Activated CD8-positive, alpha-beta T cell treated with anti-CD3 and anti-CD28 coated beads for 36 hours (primary cell): Measurements from ENCODE around the gene EPB41. TPM values are rescaled to one million over a fixed set of nuclear protein-coding genes. Genes with fewer than 3 reads are reported as not detected.

Source experiments
- ATAC-seq: fragments of 200-7000 bp; cut with Tn5 transposase; one replicate; pipeline ENCODE4 v1.10.0; 2021; ENCODE audit warnings: mild to moderate bottlenecking, moderate library complexity
- CTCF ChIA-PET: fragments of 350-600 bp; sonication (Branson Sonifier 250); formaldehyde crosslinking; loops from one replicate; lab custom pipeline; 2021; ENCODE audit warnings: antibody characterized with exemption; lab: Charles Lee
- POLR2A ChIA-PET: fragments of 350-600 bp; sonication (Branson Sonifier 250); formaldehyde crosslinking; loops from one replicate; lab custom pipeline; 2021; ENCODE audit warnings: antibody characterized with exemption; lab: Charles Lee
- DNase-seq: peaks from one replicate; pipeline ENCODE4 v3.0.0-alpha.2; 2020
- H3K27ac Mint-ChIP-seq: one replicate; pipeline ENCODE4 v1.8.0; 2021; ENCODE audit warnings: mild to moderate bottlenecking, mixed read lengths
- H3K27me3 Mint-ChIP-seq: one replicate; pipeline ENCODE4 v1.8.0; 2021; ENCODE audit warnings: mixed read lengths
- H3K36me3 Mint-ChIP-seq: one replicate; pipeline ENCODE4 v1.8.0; 2021; ENCODE audit warnings: low read depth, mixed read lengths
- H3K4me1 Mint-ChIP-seq: one replicate; pipeline ENCODE4 v1.8.0; 2021; ENCODE audit warnings: low read depth, mixed read lengths
- H3K4me3 Mint-ChIP-seq: one replicate; pipeline ENCODE4 v1.8.0; 2021; ENCODE audit warnings: mild to moderate bottlenecking, moderate library complexity, mixed read lengths
- H3K9me3 Mint-ChIP-seq: one replicate; pipeline ENCODE4 v1.8.0; 2021; ENCODE audit warnings: mixed read lengths
- intact Hi-C: fragments of 100-400 bp; cut with micrococcal nuclease; formaldehyde crosslinking; loops from one replicate; pipeline ENCODE4 v1.10.0; 2022
- total RNA-seq, 2 experiments: library from RNA; stranded (reverse); gene quantifications; one replicate each; pipeline ENCODE4 v1.2.3, GENCODE V29; 2021
- TF ChIP-seq, protein P1 (sequence below): fragments of 200-600 bp; IDR thresholded peaks from one replicate; pipeline ENCODE4 v1.8.0; 2022; ENCODE audit warnings: antibody characterized with exemption, mild to moderate bottlenecking

Gene EPB41
- total RNA-seq, 2 experiments from 2014 or later: 74.9 to 80.3 TPM

DNA sequence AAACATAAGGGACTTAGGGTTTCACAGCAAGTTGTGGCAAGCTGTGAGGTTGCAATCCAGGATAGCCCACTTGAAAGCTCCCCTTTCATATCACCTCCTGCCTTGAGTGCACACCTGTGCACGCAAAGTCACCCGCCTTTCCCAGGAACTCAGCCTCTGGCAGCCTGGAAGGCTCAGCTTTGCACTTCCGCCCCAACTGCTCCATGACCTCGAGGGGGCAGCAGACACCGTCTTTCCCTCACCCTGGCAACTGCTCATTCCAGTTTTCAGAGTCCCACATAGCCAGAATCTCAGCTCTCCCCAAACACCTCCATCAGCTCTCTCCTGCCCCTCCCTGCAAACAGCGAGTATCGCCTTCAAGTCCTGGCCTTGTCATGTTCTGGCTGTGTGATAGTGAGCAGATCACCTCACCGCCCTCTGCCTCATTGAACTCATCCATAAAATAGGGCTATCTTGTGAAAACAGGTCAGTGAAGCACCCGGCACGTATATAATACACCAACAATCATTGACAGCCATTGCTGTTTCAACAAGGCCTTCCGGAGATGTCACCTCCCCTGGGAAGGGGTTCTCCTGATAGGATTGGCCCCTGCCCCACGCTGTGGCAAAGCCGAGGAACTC, 32.2 kb upstream of the EPB41 start:
- ChIA-PET CTCF (interaction anchor here (0.6 to 13.1 kb wide), 60 partner anchors 9 to 528 kb away, joined by 3 to 465 read pairs (median 4); partner anchors contain the start of genes EPB41, SRSF4, TMEM200B and YTHDF2), POLR2A (interaction anchor here (0.7 to 1.4 kb wide), 5 partner anchors 9 to 315 kb away, joined by 3 to 4 read pairs (median 3); partner anchors contain the start of gene EPB41)
- ATAC-seq: peak; percentile 11
- Mint-ChIP-seq H3K4me1 (peaks cover 35% of the 10 kb centered on the region), H3K27ac (peak overlapping the region; percentile 1), H3K4me3 (no peak overlapping the region), H3K9me3 (no peaks in the 10 kb centered on the region), H3K27me3 (no peaks in the 10 kb centered on the region), H3K36me3 (no peaks in the 10 kb centered on the region)
- intact Hi-C loops: loop anchor here (2.0 to 5.0 kb wide), 4 partner anchors 153 to 321 kb away; partner anchors contain the start of genes SRSF4 and TMEM200B
- TF ChIP-seq, protein P1, sequence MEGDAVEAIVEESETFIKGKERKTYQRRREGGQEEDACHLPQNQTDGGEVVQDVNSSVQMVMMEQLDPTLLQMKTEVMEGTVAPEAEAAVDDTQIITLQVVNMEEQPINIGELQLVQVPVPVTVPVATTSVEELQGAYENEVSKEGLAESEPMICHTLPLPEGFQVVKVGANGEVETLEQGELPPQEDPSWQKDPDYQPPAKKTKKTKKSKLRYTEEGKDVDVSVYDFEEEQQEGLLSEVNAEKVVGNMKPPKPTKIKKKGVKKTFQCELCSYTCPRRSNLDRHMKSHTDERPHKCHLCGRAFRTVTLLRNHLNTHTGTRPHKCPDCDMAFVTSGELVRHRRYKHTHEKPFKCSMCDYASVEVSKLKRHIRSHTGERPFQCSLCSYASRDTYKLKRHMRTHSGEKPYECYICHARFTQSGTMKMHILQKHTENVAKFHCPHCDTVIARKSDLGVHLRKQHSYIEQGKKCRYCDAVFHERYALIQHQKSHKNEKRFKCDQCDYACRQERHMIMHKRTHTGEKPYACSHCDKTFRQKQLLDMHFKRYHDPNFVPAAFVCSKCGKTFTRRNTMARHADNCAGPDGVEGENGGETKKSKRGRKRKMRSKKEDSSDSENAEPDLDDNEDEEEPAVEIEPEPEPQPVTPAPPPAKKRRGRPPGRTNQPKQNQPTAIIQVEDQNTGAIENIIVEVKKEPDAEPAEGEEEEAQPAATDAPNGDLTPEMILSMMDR: peak; percentile 91
- peak; percentile 85 for DNase-seq

DNA sequence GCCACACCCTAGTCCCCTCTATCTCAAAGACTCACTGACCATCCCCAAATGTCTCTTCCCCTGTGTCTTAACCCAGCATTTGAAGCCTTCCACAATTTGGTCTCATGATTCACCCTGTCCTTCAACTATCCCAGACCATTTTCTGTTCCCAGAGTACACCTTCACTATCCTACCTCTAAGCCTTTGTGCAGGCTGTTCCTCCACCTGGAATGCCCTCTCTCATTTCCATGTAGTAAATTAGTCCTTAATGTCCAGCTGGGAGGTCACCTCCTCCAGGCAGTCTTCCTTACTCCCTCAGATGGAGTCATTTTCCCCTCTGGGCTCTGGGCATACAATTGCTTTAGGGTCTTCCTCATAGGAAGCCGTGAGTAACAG, 31.1 kb upstream of the EPB41 start:
- H3K9me3 Mint-ChIP-seq: no peaks in the 10 kb centered on the region
- no peaks in the 10 kb centered on the region for H3K27me3 Mint-ChIP-seq
- ATAC-seq (no peak), DNase-seq (no peak)
- H3K4me1 Mint-ChIP-seq: peaks cover 40% of the 10 kb centered on the region
- POLR2A ChIA-PET: interaction anchor here (1.5 kb wide), 1 partner anchor 13 kb away, joined by 4 read pairs; no protein-coding TSS in a partner anchor
- intact Hi-C loops: loop anchor here (2.0 to 5.0 kb wide), 4 partner anchors 152 to 320 kb away; partner anchors contain the start of genes SRSF4 and TMEM200B
- no peaks in the 10 kb centered on the region for H3K36me3 Mint-ChIP-seq
- peak overlapping the region; percentile 6 for H3K27ac Mint-ChIP-seq
- CTCF ChIA-PET: interaction anchor here (1.0 to 13.1 kb wide), 7 partner anchors 30 to 319 kb away, joined by 4 to 465 read pairs (median 9); partner anchors contain the start of gene EPB41
- no peak overlapping the region for H3K4me3 Mint-ChIP-seq
- TF ChIP-seq, protein P1: no peak

DNA sequence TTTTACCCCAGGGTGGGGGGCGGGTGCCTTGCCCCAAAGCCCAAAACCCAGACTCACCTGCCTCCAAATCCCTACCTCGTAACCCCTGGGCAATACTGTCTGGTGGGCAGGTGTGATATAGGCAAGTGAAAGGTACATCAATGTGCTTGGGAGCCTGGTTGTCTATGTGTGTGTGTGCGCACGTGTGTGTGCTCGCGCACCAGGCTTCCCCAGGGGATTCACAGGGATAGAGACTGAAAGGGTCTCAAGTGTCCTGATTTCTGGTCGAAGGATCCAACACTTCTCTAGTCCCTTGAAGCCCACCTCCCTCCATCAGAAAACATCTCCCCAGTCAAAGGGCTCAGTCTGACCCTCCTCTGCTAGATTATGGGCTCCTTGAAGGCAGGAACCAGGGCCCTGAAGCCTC, 28.9 kb upstream of the EPB41 start:
- Mint-ChIP-seq H3K4me3 (no peak overlapping the region), H3K9me3 (no peaks in the 10 kb centered on the region), H3K36me3 (no peaks in the 10 kb centered on the region), H3K27ac (peak overlapping the region; percentile 59), H3K27me3 (no peaks in the 10 kb centered on the region), H3K4me1 (peaks cover 52% of the 10 kb centered on the region)
- TF ChIP-seq, protein P1: no peak
- ChIA-PET POLR2A (interaction anchor here (0.6 to 1.6 kb wide), 7 partner anchors 78 to 312 kb away, joined by 3 to 7 read pairs (median 4); partner anchors contain the start of gene YTHDF2), CTCF (interaction anchor here (0.9 to 13.1 kb wide), 12 partner anchors 8 to 317 kb away, joined by 3 to 465 read pairs (median 4); partner anchors contain the start of genes EPB41 and YTHDF2)
- ATAC-seq: no peak
- DNase-seq: peak; percentile 22
- intact Hi-C loops: no loop called here

DNA sequence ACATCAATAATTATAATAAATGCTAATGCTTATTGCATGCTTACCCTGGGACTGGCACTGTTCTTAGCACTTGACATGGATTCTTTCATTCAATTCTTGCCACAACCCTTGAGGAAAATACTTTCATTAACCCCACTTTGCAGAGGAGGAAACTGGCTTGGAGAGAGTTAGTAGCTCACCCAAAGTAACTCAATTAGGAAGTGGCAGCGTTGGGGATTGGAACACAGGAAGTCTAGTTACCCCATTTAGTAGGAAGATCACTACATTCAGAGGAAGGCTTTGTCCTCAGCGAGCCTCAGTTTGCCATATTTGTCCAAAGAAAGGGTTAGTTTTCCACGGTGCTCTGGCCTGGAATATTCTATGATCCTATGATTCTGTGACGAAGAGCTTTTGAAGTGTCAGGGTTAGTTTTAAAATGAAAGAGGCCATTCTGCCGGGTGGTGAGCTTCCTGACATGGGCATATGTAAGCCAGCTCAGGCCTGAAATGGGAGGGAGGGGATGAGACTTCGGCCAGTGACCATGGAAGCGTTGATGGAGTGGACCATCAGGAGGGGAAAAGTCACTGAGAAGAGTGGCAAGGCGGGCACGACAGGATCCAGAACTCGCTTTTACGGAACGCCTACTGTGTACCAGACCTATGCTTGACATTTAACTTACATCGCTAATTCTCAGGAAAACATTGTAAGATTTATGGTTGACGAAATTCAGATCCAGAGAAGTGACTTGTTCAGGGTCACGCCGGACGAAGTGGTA, 28.2 kb upstream of the EPB41 start:
- intact Hi-C loops: no loop called here
- Mint-ChIP-seq H3K9me3 (no peaks in the 10 kb centered on the region), H3K27me3 (no peaks in the 10 kb centered on the region), H3K36me3 (no peaks in the 10 kb centered on the region), H3K4me1 (peaks cover 54% of the 10 kb centered on the region), H3K4me3 (peak overlapping the region; percentile 86), H3K27ac (peak overlapping the region; percentile 98)
- ChIA-PET CTCF (interaction anchor here (0.9 to 13.1 kb wide), 5 partner anchors 9 to 317 kb away, joined by 3 to 465 read pairs (median 3); partner anchors contain the start of gene YTHDF2), POLR2A (interaction anchor here (0.5 to 0.9 kb wide), 3 partner anchors 148 to 305 kb away, joined by 3 to 4 read pairs (median 3); no protein-coding TSS in a partner anchor)
- TF ChIP-seq, protein P1: no peak
- DNase-seq: peak; percentile 12
- ATAC-seq: no peak
